Thyroid gland (tissue), 4 donors: Measurements from ENCODE around the gene PDHA2. TPM values are rescaled to one million over a fixed set of nuclear protein-coding genes. Genes with fewer than 3 reads are reported as not detected.

Experiments used
- DNase-seq, 2 donors: peaks; one replicate each; pipeline ENCODE4 v3.0.0-alpha.2; 2019
- H3K27ac ChIP-seq, 3 donors: fragments of 200-600 bp; sonication (generic); 1 replicate in 2 of 3; 2 replicates in 1 of 3; pipeline ENCODE4 v1.5.1; 2016 to 2019; ENCODE audit warnings: mild to moderate bottlenecking in 1 of 3, moderate library complexity in 1 of 3
- H3K27me3 ChIP-seq: fragments of 200-600 bp; sonication (generic); one replicate; pipeline ENCODE4 v1.5.1; 2019
- H3K36me3 ChIP-seq, 2 donors: fragments of 200-600 bp; sonication (generic); one replicate each; pipeline ENCODE4 v1.5.1; 2016 to 2019
- H3K4me1 ChIP-seq, 2 donors: fragments of 200-600 bp; sonication (generic); one replicate each; pipeline ENCODE4 v1.5.1; 2017 to 2019
- H3K4me3 ChIP-seq, 3 donors: fragments of 200-600 bp; sonication (generic); replicated peaks in 1 of 3; 1 replicate in 2 of 3; 2 replicates in 1 of 3; pipeline ENCODE4 v1.5.1; 2016; ENCODE audit warnings: mild to moderate bottlenecking in 1 of 3
- H3K9me3 ChIP-seq: fragments of 200-600 bp; sonication (generic); one replicate; pipeline ENCODE4 v1.5.1; 2017
- CTCF ChIP-seq, 6 experiments: fragments of 200-600 bp in 3 of 6; fragments of 450-650 bp in 3 of 6; sonication (generic) in 3 of 6; IDR thresholded peaks; one replicate each; pipeline ENCODE4 v1.5.1; 2016 to 2019; ENCODE audit warnings: antibody characterized with exemption in 6 of 6, mild to moderate bottlenecking in 2 of 6, inconsistent platforms in 1 of 6, moderate library complexity in 1 of 6
- POLR2A ChIP-seq, 2 donors: fragments of 450-650 bp; IDR thresholded peaks; one replicate each; pipeline ENCODE4 v1.6.1; 2017; ENCODE audit warnings: antibody characterized with exemption in 2 of 2, mild to moderate bottlenecking in 2 of 2, moderate library complexity in 1 of 2
- WGBS, 2 donors: methylation state at CpG; one replicate each; pipeline ENCODE4 v1.1.5; 2017; 5-methylcytosine and 5-hydroxymethylcytosine counted together
- intact Hi-C: fragments of 100-400 bp; cut with DNase I; formaldehyde crosslinking; loops from one replicate; pipeline ENCODE4 v1.15.1; 2023
- total RNA-seq, 4 donors: library from RNA; depleted of rRNA; stranded (reverse); fragments of >200 nt; gene quantifications; one replicate each; pipeline ENCODE4 v1.2.3, GENCODE V29; 2016

PDHA2 gene
- total RNA-seq: under 1 TPM in 1 of 4 donors, not detected in 3; 0.27 TPM

- H3K4me1 ChIP-seq: no peaks in the 10 kb centered on the region
- intact Hi-C loops: no loop called here
- no peak for TF ChIP-seq CTCF (IDR thresholded peaks at IDR 0.05)
- no peak for TF ChIP-seq POLR2A (IDR thresholded peaks at IDR 0.05)
- no peak within 1 kb of the TSS for H3K27ac ChIP-seq
- no peaks in the 10 kb centered on the region for H3K27me3 ChIP-seq
- no peaks in the 10 kb centered on the region for H3K9me3 ChIP-seq
- DNase-seq: no peak
- no peak within 1 kb of the TSS for H3K4me3 ChIP-seq
- WGBS, 2 donors: 95 to 97% methylated on average over 10 to 22 of the region's 22 CpGs
- H3K36me3 ChIP-seq: no peaks in the 10 kb centered on the region
Measured at GRCh38 chr4:95839891-95840290, at the start of gene PDHA2. Gene PDHA2, plus strand, starts transcription at chr4:95840093. Its CDS starts 58 bp downstream, at chr4:95840151.

- intact Hi-C loops: no loop called here
- H3K4me1 ChIP-seq: peaks cover 8 to 10% of the 10 kb centered on the region in 2 donors
- H3K27me3 ChIP-seq: no peaks in the 10 kb centered on the region
- no peak overlapping the region for H3K4me3 ChIP-seq
- WGBS, 2 donors: 79 to 93% methylated on average over 2 of the region's 2 CpGs
- H3K27ac ChIP-seq: no peak overlapping the region
- no peak for TF ChIP-seq POLR2A (IDR thresholded peaks at IDR 0.05)
- TF ChIP-seq CTCF (IDR thresholded peaks at IDR 0.05): no peak
- DNase-seq: no peak
- H3K9me3 ChIP-seq: no peaks in the 10 kb centered on the region
- no peaks in the 10 kb centered on the region for H3K36me3 ChIP-seq
Measured at GRCh38 chr4:95798003-95798402, 41.9 kb upstream of the PDHA2 start.

- Histone ChIP-seq H3K27me3 (no peaks in the 10 kb centered on the region), H3K9me3 (no peaks in the 10 kb centered on the region), H3K27ac (no peak overlapping the region), H3K36me3 (no peaks in the 10 kb centered on the region), H3K4me1 (peaks cover 8 to 10% of the 10 kb centered on the region in 2 donors), H3K4me3 (no peak overlapping the region)
- intact Hi-C loops: no loop called here
- 90 to 92% methylated on average over 3 of the region's 3 CpGs for WGBS, 2 donors
- no peak for DNase-seq
- TF ChIP-seq CTCF (IDR thresholded peaks at IDR 0.05) (no peak), POLR2A (IDR thresholded peaks at IDR 0.05) (no peak)
Measured at GRCh38 chr4:95798727-95799126, 41.2 kb upstream of the PDHA2 start.

- 72 to 75% methylated on average over 3 of the region's 3 CpGs for WGBS, 2 donors
- Histone ChIP-seq H3K27me3 (no peaks in the 10 kb centered on the region), H3K9me3 (no peaks in the 10 kb centered on the region), H3K4me1 (no peaks in the 10 kb centered on the region), H3K4me3 (no peak overlapping the region), H3K27ac (no peak overlapping the region), H3K36me3 (no peaks in the 10 kb centered on the region)
- intact Hi-C loops: no loop called here
- TF ChIP-seq POLR2A (IDR thresholded peaks at IDR 0.05): no peak
- no peak for TF ChIP-seq CTCF (IDR thresholded peaks at IDR 0.05)
- no peak for DNase-seq
Measured at GRCh38 chr4:95821867-95822266, 18.0 kb upstream of the PDHA2 start.

GRCh38 chr4:95825546-95825945, 14.3 kb upstream of the PDHA2 start:
- peaks cover 0 to 5% of the 10 kb centered on the region in 2 donors for H3K4me1 ChIP-seq
- no peaks in the 10 kb centered on the region for H3K36me3 ChIP-seq
- no peaks in the 10 kb centered on the region for H3K9me3 ChIP-seq
- no peaks in the 10 kb centered on the region for H3K27me3 ChIP-seq
- no peak overlapping the region for H3K27ac ChIP-seq
- DNase-seq: no peak
- WGBS, 2 donors: 78 to 87% methylated on average over 5 of the region's 5 CpGs
- intact Hi-C loops: no loop called here
- H3K4me3 ChIP-seq: no peak overlapping the region
- TF ChIP-seq CTCF (IDR thresholded peaks at IDR 0.05): no peak
- TF ChIP-seq POLR2A (IDR thresholded peaks at IDR 0.05): no peak
